Stimulated activated naive CD4-positive, alpha-beta T cell (primary cell): ENCODE data around the gene ARTN.

Experiments
- DNase-seq, 6 experiments: peaks; one replicate each; lab custom pipeline; 2025; lab: John Stamatoyannopoulos, UW

ARTN gene

GRCh38 chr1:43985984-43986595 lies 52.5 kb downstream of the ARTN start:
- no peak for DNase-seq

- no peak for DNase-seq
Measured at GRCh38 chr1:43986712-43987111, 53.1 kb downstream of the ARTN start.
